LNCAP (cell line): Measurements from ENCODE around the gene PRDX4.

ENCODE experiments used
- TF ChIP-seq, protein P1 (sequence below): fragments of 450-650 bp; IDR thresholded peaks from 2 replicates; pipeline ENCODE4 v1.5.1; 2017; ENCODE audit warnings: mild to moderate bottlenecking

The PRDX4 gene

DNA sequence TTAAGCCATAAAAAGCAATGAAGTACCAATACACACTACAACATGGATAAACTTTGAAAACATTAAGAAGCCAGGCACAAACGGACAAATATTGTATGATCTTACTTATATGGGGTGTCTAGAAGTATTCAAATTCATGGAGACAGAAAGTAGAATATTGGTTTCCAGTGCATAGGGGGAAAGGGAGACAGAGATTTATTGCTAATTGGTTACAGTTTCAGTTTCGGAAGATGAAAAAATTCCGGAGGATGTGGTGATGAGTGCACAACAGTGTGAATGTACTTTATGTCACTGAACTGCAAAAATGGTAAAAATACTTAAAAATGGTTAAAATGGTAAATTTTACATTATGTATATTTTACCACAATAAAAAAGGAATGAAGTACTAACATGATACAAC, 5.1 kb upstream of the PRDX4 start:
- TF ChIP-seq, protein P1, sequence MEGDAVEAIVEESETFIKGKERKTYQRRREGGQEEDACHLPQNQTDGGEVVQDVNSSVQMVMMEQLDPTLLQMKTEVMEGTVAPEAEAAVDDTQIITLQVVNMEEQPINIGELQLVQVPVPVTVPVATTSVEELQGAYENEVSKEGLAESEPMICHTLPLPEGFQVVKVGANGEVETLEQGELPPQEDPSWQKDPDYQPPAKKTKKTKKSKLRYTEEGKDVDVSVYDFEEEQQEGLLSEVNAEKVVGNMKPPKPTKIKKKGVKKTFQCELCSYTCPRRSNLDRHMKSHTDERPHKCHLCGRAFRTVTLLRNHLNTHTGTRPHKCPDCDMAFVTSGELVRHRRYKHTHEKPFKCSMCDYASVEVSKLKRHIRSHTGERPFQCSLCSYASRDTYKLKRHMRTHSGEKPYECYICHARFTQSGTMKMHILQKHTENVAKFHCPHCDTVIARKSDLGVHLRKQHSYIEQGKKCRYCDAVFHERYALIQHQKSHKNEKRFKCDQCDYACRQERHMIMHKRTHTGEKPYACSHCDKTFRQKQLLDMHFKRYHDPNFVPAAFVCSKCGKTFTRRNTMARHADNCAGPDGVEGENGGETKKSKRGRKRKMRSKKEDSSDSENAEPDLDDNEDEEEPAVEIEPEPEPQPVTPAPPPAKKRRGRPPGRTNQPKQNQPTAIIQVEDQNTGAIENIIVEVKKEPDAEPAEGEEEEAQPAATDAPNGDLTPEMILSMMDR, result no peak

DNA sequence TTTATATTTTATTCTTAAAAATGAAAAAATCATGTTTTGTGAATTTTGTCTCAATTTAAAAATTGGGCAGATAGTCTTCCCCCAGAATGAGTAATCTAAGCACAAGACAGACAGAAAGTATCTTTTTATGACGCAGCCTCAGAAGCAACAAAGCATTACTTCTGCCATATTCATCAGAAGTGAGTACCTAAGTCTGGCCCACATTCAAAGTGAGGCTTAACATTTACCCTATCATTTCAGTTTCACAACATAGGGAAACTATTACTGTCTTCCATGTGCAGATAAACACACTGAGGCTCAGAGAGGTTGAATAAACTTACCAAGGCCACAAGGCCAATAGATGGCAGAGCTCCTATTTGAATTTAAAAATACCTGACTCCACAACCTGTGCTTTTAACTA, 4.4 kb upstream of the PRDX4 start:
- TF ChIP-seq, protein P1, result no peak

DNA sequence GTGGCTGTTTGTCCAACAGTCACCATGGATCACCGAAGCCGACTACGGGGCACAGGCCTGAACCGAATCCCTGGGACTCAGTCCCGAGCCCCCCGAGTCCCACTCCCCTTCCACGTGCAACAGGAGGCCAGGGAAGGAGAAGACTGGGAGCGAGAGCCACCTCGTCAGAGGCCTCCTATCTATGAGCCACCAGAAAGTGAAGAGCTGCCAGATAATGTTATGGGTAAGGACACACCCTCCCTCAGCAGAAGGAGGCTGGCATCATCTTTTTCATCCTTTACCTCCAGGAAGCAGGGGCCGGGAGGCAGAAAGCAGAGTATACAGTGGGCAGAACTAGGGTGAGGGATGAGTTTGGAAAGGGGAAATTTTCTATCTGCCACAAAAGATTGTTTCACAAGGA, 2.8 kb upstream of the PRDX4 start:
- TF ChIP-seq, protein P1, result no peak

DNA sequence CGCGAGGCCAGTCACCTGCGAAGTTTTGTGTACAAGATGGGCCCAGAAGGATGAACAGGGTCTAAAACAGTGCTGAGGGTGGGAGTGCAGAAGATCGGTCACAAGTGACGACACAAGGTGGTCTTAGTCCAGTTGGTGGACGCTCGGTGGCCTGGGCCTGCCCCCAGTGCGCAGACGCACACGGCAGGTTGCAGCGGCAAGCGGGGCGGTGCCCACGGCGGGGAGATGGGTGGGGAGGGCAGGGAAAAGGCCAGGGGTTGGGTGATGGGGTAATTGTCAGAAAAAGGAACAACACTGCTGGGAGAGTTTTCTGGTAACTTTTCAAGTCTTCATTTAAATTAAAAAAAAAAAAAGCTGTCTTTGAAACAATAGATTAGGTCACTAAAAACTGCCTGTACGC, 1.0 kb upstream of the PRDX4 start:
- TF ChIP-seq, protein P1, result no peak

DNA sequence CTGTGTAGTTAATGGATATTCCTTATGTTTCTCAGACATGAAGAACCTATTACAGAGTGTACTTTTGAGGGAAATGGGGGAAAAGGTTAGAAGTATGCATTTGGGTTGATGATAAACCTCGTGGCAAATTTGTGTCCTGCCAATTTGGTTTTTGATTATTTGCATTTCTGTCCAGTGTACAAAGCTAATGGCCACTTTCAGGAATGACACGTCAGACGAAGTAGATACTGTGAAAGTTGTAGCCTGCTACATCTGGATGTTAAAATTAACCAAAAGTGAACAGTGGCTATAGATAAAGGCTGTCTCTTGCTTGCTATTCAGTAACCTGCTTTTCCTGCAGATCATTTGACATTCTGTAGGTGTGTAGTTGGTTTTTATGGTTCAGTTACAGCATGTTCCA, 1.0 kb downstream of the PRDX4 start:
- TF ChIP-seq, protein P1, result no peak

DNA sequence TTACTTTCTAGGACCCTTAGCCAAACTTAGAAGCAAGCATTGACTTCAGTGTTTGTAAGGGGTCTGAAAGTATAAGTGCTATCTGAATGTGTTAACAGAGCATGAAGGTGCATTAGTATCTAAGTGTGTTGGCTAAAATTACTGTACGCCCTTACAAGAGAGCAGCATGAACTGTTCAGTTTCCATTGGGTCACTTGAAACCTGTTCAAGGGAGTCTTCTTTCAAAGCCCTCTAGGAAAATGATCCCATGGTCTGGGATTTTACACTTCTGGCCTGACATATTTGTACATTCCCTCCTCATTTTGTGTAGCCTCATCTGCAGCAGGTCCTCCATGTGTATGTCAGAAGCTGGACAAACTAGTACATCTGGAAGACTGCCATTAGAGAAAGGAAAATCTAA, 3.2 kb downstream of the PRDX4 start:
- TF ChIP-seq, protein P1, result no peak

DNA sequence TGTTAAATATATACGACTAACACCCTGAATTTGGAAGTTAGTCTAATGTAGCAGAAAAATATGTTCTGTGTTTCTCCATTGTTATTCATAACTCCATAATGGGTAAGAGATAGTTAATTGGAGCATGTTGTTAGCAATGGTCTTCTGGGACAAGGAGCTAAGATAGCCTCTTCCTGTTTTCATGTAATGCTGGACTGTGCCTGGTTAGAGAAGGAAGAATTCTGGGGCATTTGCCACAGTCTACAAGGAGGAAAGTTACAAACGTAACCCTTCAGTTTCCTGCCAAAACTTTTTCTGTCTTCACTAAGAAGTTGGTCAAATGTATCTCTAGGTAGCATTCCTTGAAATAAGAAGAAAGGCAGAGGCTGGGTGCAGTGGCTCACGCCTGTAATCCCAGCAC, 5.8 kb downstream of the PRDX4 start:
- TF ChIP-seq, protein P1, result no peak

DNA sequence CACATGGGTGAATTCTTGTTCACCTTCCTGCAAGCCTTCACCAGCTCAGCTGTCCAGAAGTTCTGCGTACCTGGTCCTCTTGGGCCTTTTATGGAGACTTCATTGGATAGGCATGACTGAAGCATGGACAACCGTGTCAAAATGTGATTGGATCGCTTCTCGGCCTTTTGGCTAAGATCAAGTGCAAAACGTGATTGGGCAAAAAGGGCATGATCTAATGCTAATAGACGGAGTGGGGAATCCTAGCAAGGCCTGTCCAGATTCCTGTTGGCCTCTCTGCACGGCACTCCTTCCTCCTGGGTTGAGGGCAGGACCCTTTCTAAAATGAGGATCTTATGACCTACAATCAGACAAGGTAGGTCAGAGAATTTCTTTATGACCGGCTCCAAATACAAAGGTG, 24.9 kb downstream of the PRDX4 start:
- TF ChIP-seq, protein P1, result no peak
